H9 (cell line): ENCODE data around the gene RASGRF2. TPM values are rescaled to one million over a fixed set of nuclear protein-coding genes. Genes with fewer than 3 reads are reported as not detected.

Source experiments
- DNase-seq: peaks from one replicate; pipeline ENCODE4 v3.0.0-alpha.2; 2017
- H2AFZ ChIP-seq: one replicate; pipeline ENCODE4 v1.6.1; 2013; ENCODE audit warnings: mild to moderate bottlenecking, low read length, control low read depth, moderate library complexity
- H2AK5ac ChIP-seq: 2 replicates; pipeline ENCODE4 v1.6.1; 2013; ENCODE audit warnings: low read length, control low read depth, mixed read lengths; ENCODE audit not compliant: insufficient read length
- H2BK120ac ChIP-seq: one replicate; pipeline ENCODE4 v1.6.1; 2013; ENCODE audit warnings: low read depth, mild to moderate bottlenecking, low read length, control low read depth, inconsistent platforms; ENCODE audit not compliant: poor library complexity, severe bottlenecking
- H2BK12ac ChIP-seq: 2 replicates; pipeline ENCODE4 v1.6.1; 2013; ENCODE audit warnings: low read length, control low read depth, mixed read lengths, low read depth; ENCODE audit not compliant: insufficient read length
- H2BK15ac ChIP-seq: 2 replicates; pipeline ENCODE4 v1.6.1; 2013; ENCODE audit warnings: low read depth, low read length, control low read depth
- H2BK20ac ChIP-seq: one replicate; pipeline ENCODE4 v1.6.1; 2013; ENCODE audit warnings: low read depth, mild to moderate bottlenecking, low read length, control low read depth, inconsistent platforms; ENCODE audit not compliant: poor library complexity, severe bottlenecking
- H2BK5ac ChIP-seq: 2 replicates; pipeline ENCODE4 v1.6.1; 2013; ENCODE audit warnings: low read length, control low read depth, mixed read lengths; ENCODE audit not compliant: insufficient read length
- H3K14ac ChIP-seq: 2 replicates; pipeline ENCODE4 v1.6.1; 2013; ENCODE audit warnings: low read length, control low read depth; ENCODE audit not compliant: insufficient read depth
- H3K18ac ChIP-seq: 2 replicates; pipeline ENCODE4 v1.6.1; 2013; ENCODE audit warnings: low read depth, mild to moderate bottlenecking, mixed read lengths, low read length, control low read depth; ENCODE audit not compliant: insufficient read length
- H3K23ac ChIP-seq: 2 replicates; pipeline ENCODE4 v1.6.1; 2013; ENCODE audit warnings: low read length, control low read depth, mixed read lengths, low read depth; ENCODE audit not compliant: insufficient read length
- H3K23me2 ChIP-seq: 2 replicates; pipeline ENCODE4 v1.6.1; 2013; ENCODE audit warnings: low read depth, mild to moderate bottlenecking, mixed read lengths, low read length, control low read depth; ENCODE audit not compliant: insufficient read length, poor library complexity, severe bottlenecking
- H3K27ac ChIP-seq: 2 replicates; pipeline ENCODE4 v1.5.1; 2013; ENCODE audit warnings: low read length, control low read depth, mixed read lengths, low read depth; ENCODE audit not compliant: insufficient read length
- H3K27me3 ChIP-seq: 2 replicates; pipeline ENCODE4 v1.6.1; 2013; ENCODE audit warnings: low read length, control low read depth, inconsistent platforms; ENCODE audit not compliant: insufficient read depth
- H3K4ac ChIP-seq: 2 replicates; pipeline ENCODE4 v1.6.1; 2013; ENCODE audit warnings: low read depth, mild to moderate bottlenecking, control low read depth, inconsistent platforms, low read length, moderate library complexity
- H3K4me1 ChIP-seq: 2 replicates; pipeline ENCODE4 v1.6.1; 2013; ENCODE audit warnings: low read length, control low read depth, inconsistent platforms; ENCODE audit not compliant: insufficient read depth
- H3K4me2 ChIP-seq: 2 replicates; pipeline ENCODE4 v1.6.1; 2013; ENCODE audit warnings: low read length, control low read depth, mixed read lengths; ENCODE audit not compliant: insufficient read length, insufficient read depth
- H3K56ac ChIP-seq: 2 replicates; pipeline ENCODE4 v1.6.1; 2013; ENCODE audit warnings: low read depth, mild to moderate bottlenecking, mixed read lengths, low read length, control low read depth; ENCODE audit not compliant: insufficient read length
- H3K79me1 ChIP-seq: 2 replicates; pipeline ENCODE4 v1.6.1; 2013; ENCODE audit warnings: low read depth, mild to moderate bottlenecking, moderate library complexity, low read length, control low read depth, inconsistent platforms; ENCODE audit not compliant: insufficient read depth, poor library complexity, severe bottlenecking
- H3K79me2 ChIP-seq: 2 replicates; pipeline ENCODE4 v1.6.1; 2013; ENCODE audit warnings: low read length, control low read depth, inconsistent platforms; ENCODE audit not compliant: insufficient read depth
- H3K9ac ChIP-seq: 2 replicates; pipeline ENCODE4 v1.6.1; 2013; ENCODE audit warnings: low read length, control low read depth, mixed read lengths; ENCODE audit not compliant: insufficient read length; ENCODE audit errors: extremely low read depth
- H3K9me3 ChIP-seq: one replicate; pipeline ENCODE4 v1.6.1; 2013; ENCODE audit warnings: low read depth, low read length, inconsistent platforms; ENCODE audit not compliant: control insufficient read depth
- H3T11ph ChIP-seq: one replicate; pipeline ENCODE4 v1.6.1; 2013; ENCODE audit warnings: mild to moderate bottlenecking, low read length, control low read depth, inconsistent platforms
- H4K20me1 ChIP-seq: one replicate; pipeline ENCODE4 v1.6.1; 2013; ENCODE audit not compliant: control insufficient read depth, insufficient read length, insufficient read depth
- H4K5ac ChIP-seq: 2 replicates; pipeline ENCODE4 v1.6.1; 2013; ENCODE audit warnings: low read depth, mild to moderate bottlenecking, mixed read lengths, low read length, control low read depth; ENCODE audit not compliant: insufficient read length
- H4K8ac ChIP-seq: replicated peaks from 2 replicates; pipeline ENCODE4 v1.6.1; 2013; ENCODE audit warnings: low read length, control low read depth, mixed read lengths, low read depth; ENCODE audit not compliant: insufficient read length
- H4K91ac ChIP-seq: 2 replicates; pipeline ENCODE4 v1.6.1; 2013; ENCODE audit warnings: low read depth, mild to moderate bottlenecking, moderate library complexity, mixed read lengths, low read length, control low read depth; ENCODE audit not compliant: insufficient read length
- H3K27ac Mint-ChIP-seq, 3 experiments: 2 replicates in 2 of 3; 3 replicates in 1 of 3; pipeline ENCODE4 v1.8.0; 2020 to 2021; ENCODE audit warnings: mixed read lengths in 3 of 3, mild to moderate bottlenecking in 1 of 3, moderate library complexity in 1 of 3
- H3K27me3 Mint-ChIP-seq: 2 replicates; pipeline ENCODE4 v1.8.0; 2021; ENCODE audit warnings: low read depth, mild to moderate bottlenecking, moderate library complexity, mixed read lengths
- H3K36me3 Mint-ChIP-seq, 3 experiments: 2 replicates in 2 of 3; 3 replicates in 1 of 3; pipeline ENCODE4 v1.8.0; 2020 to 2021; ENCODE audit warnings: low read depth in 3 of 3, mixed read lengths in 3 of 3; ENCODE audit not compliant: insufficient read depth in 1 of 3
- H3K4me1 Mint-ChIP-seq, 2 experiments: 2 replicates each; pipeline ENCODE4 v1.8.0; 2020; ENCODE audit warnings: mixed read lengths in 2 of 2
- H3K4me3 Mint-ChIP-seq, 2 experiments: 2 replicates in 1 of 2; 3 replicates in 1 of 2; pipeline ENCODE4 v1.8.0; 2020 to 2021; ENCODE audit warnings: mild to moderate bottlenecking in 2 of 2, mixed read lengths in 2 of 2, moderate library complexity in 1 of 2
- H3K9me3 Mint-ChIP-seq, 2 experiments: 2 replicates in 1 of 2; 3 replicates in 1 of 2; pipeline ENCODE4 v1.8.0; 2020; ENCODE audit warnings: mild to moderate bottlenecking in 2 of 2, mixed read lengths in 2 of 2, moderate library complexity in 1 of 2
- CTCF ChIP-seq: fragments of 200-600 bp; sonication (generic); conservative IDR thresholded peaks from 3 replicates; pipeline ENCODE4 v1.8.0; 2021; ENCODE audit warnings: antibody characterized with exemption, mild to moderate bottlenecking
- WGBS: extraction: QIAGEN DNeasy Blood & Tissue Kit; methylation state at CpG from one replicate; pipeline ENCODE4 v1.1.7; 2013; ENCODE audit warnings: missing lambda C conversion rate, low lambda C conversion rate, mixed read lengths; ENCODE audit not compliant: insufficient read length; ENCODE audit errors: extremely low coverage; 5-methylcytosine and 5-hydroxymethylcytosine counted together
- total RNA-seq: library from RNA; stranded (reverse); gene quantifications from 2 replicates; pipeline ENCODE4 v1.2.1, GENCODE V29; 2021

RASGRF2 gene
- total RNA-seq, 1 experiment from 2014 or later = 13.5 TPM

DNA sequence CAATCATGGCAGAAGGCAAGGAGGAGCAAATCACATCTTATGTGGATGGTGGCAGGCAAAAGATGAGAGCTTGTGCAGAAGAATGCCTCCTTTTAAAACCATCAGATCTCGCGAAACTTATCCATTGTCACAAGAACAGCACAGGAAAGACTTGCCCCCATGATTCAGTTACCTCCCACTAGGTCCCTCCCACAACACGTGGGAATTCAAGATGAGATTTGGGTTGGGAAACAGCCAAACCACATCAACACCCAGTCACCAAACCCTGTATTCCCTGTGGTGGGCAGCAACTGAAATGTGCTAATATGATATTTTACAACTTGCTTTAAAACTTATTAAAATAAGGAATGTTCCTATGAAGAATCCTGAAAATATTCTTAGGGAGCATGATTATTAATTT, 54.2 kb downstream of the RASGRF2 start:
- DNase-seq = no peak
- H3K14ac ChIP-seq = no peak overlapping the region
- no peak overlapping the region for H2BK120ac ChIP-seq
- no peak overlapping the region for H3K4ac ChIP-seq
- no peak overlapping the region for H2AK5ac ChIP-seq
- no peaks in the 10 kb centered on the region for H3K9me3 ChIP-seq
- H3K79me1 ChIP-seq = peaks cover 2% of the 10 kb centered on the region
- no peaks in the 10 kb centered on the region for H3K23me2 ChIP-seq
- no peaks in the 10 kb centered on the region for H4K20me1 ChIP-seq
- no peak overlapping the region for H3K9ac ChIP-seq
- no peak overlapping the region for H2AFZ ChIP-seq
- no peak overlapping the region for H3K4me2 ChIP-seq
- peaks cover 16 to 26% of the 10 kb centered on the region in 2 experiments for H3K4me1 Mint-ChIP-seq
- no peak overlapping the region for H2BK5ac ChIP-seq
- no peak overlapping the region for H4K8ac ChIP-seq
- no peaks in the 10 kb centered on the region; a peak in 1 of 7 replicates for H3K36me3 Mint-ChIP-seq
- no peaks in the 10 kb centered on the region; the same call in 1 of the 2 replicates for H3K4me1 ChIP-seq
- no CpG with 5 or more reads among the region's 3 CpGs for WGBS
- H4K91ac ChIP-seq = no peak overlapping the region
- H3K18ac ChIP-seq = no peak overlapping the region
- H2BK15ac ChIP-seq = no peak overlapping the region
- H4K5ac ChIP-seq = no peak overlapping the region
- no peaks in the 10 kb centered on the region for H3K27me3 Mint-ChIP-seq
- no peak overlapping the region for H2BK12ac ChIP-seq
- no peak overlapping the region for H3K23ac ChIP-seq
- peaks cover 2% of the 10 kb centered on the region; the same call in 1 of the 2 replicates for H3K79me2 ChIP-seq
- no peak overlapping the region for H2BK20ac ChIP-seq
- H3K9me3 Mint-ChIP-seq = no peaks in the 10 kb centered on the region
- no peak overlapping the region for H3T11ph ChIP-seq
- no peak overlapping the region for H3K4me3 Mint-ChIP-seq
- H3K27me3 ChIP-seq = no peaks in the 10 kb centered on the region
- H3K27ac ChIP-seq = no peak overlapping the region
- no peak for TF ChIP-seq CTCF
- no peak overlapping the region for H3K56ac ChIP-seq
- H3K27ac Mint-ChIP-seq = no peak overlapping the region; a peak in 1 of 7 replicates
